Activated B cell treated with CpG ODN at 0.5 μM for 24 hours (primary cell): ENCODE measurements around the gene EGR4. TPM values are rescaled to one million over a fixed set of nuclear protein-coding genes. Genes with fewer than 3 reads are reported as not detected.

Source experiments
- ATAC-seq: fragments of 200-7000 bp; cut with Tn5 transposase; one replicate; pipeline ENCODE4 v1.10.0; 2021; ENCODE audit warnings: low read depth, mild to moderate bottlenecking, moderate library complexity
- CTCF ChIA-PET: fragments of 350-600 bp; sonication (Branson Sonifier 250); formaldehyde crosslinking; loops from one replicate; lab custom pipeline; 2021; ENCODE audit warnings: antibody characterized with exemption; lab: Charles Lee
- POLR2A ChIA-PET: fragments of 350-600 bp; sonication (Branson Sonifier 250); formaldehyde crosslinking; loops from one replicate; lab custom pipeline; 2021; ENCODE audit warnings: antibody characterized with exemption; lab: Charles Lee
- DNase-seq: peaks from one replicate; pipeline ENCODE4 v3.0.0; 2022
- H3K27ac Mint-ChIP-seq: one replicate; pipeline ENCODE4 v1.8.0; 2020; ENCODE audit warnings: mixed read lengths
- H3K27me3 Mint-ChIP-seq: one replicate; pipeline ENCODE4 v1.8.0; 2021; ENCODE audit warnings: mixed read lengths
- H3K36me3 Mint-ChIP-seq: one replicate; pipeline ENCODE4 v1.8.0; 2021; ENCODE audit warnings: low read depth, mixed read lengths
- H3K4me1 Mint-ChIP-seq: one replicate; pipeline ENCODE4 v1.8.0; 2021; ENCODE audit warnings: mixed read lengths
- H3K4me3 Mint-ChIP-seq: one replicate; pipeline ENCODE4 v1.8.0; 2020; ENCODE audit warnings: mild to moderate bottlenecking, mixed read lengths
- H3K9me3 Mint-ChIP-seq: one replicate; pipeline ENCODE4 v1.8.0; 2020; ENCODE audit warnings: mixed read lengths
- CTCF ChIP-seq: fragments of 200-600 bp; IDR thresholded peaks from one replicate; pipeline ENCODE4 v1.8.0; 2022; ENCODE audit warnings: antibody characterized with exemption, mild to moderate bottlenecking
- intact Hi-C: fragments of 100-400 bp; cut with micrococcal nuclease; formaldehyde crosslinking; loops from one replicate; pipeline ENCODE4 v1.15.1; 2024
- total RNA-seq: library from RNA; stranded (reverse); gene quantifications from 2 replicates; pipeline ENCODE4 v1.2.3, GENCODE V29; 2022

EGR4 gene
- total RNA-seq, 1 donor from 2014 or later: not detected

- H3K27me3 Mint-ChIP-seq: no peaks in the 10 kb centered on the region
- intact Hi-C loops: no loop called here
- no peaks in the 10 kb centered on the region for H3K4me1 Mint-ChIP-seq
- DNase-seq (no peak), ATAC-seq (no peak)
- no peaks in the 10 kb centered on the region for H3K9me3 Mint-ChIP-seq
- H3K27ac Mint-ChIP-seq: no peak overlapping the region
- TF ChIP-seq CTCF: no peak
- no peak overlapping the region for H3K4me3 Mint-ChIP-seq
- POLR2A ChIA-PET: interaction anchor here (1.3 kb wide), 1 partner anchor 24 kb away, joined by 4 read pairs; the partner anchor contains the start of gene CCT7
- peaks cover 53% of the 10 kb centered on the region for H3K36me3 Mint-ChIP-seq
- CTCF ChIA-PET: interaction anchor here (0.6 kb wide), 1 partner anchor 42 kb away, joined by 3 read pairs; no protein-coding TSS in a partner anchor
These were observed 35.0 kb downstream of the EGR4 start for GRCh38 chr2:73258186-73258912.

GRCh38 chr2:73257425-73258125 is 35.8 kb downstream of the EGR4 start:
- Mint-ChIP-seq H3K4me1 (no peaks in the 10 kb centered on the region), H3K9me3 (no peaks in the 10 kb centered on the region), H3K4me3 (no peak overlapping the region), H3K27ac (no peak overlapping the region), H3K27me3 (no peaks in the 10 kb centered on the region), H3K36me3 (peaks cover 55% of the 10 kb centered on the region)
- POLR2A ChIA-PET: interaction anchor here (1.3 kb wide), 1 partner anchor 23 kb away, joined by 4 read pairs; the partner anchor contains the start of gene CCT7
- DNase-seq: no peak
- ATAC-seq: no peak
- CTCF ChIA-PET: interaction anchor here (0.6 kb wide), 1 partner anchor 43 kb away, joined by 3 read pairs; no protein-coding TSS in a partner anchor
- no peak for TF ChIP-seq CTCF
- intact Hi-C loops: no loop called here

GRCh38 chr2:73257021-73257420 is 36.3 kb downstream of the EGR4 start:
- no peak overlapping the region for H3K27ac Mint-ChIP-seq
- peaks cover 59% of the 10 kb centered on the region for H3K36me3 Mint-ChIP-seq
- ATAC-seq: no peak

GRCh38 chr2:73256618-73256922 is 36.8 kb downstream of the EGR4 start:
- H3K9me3 Mint-ChIP-seq: no peaks in the 10 kb centered on the region
- no peak overlapping the region for H3K27ac Mint-ChIP-seq
- TF ChIP-seq CTCF: no peak
- no peaks in the 10 kb centered on the region for H3K27me3 Mint-ChIP-seq
- POLR2A ChIA-PET: interaction anchor here (1.4 kb wide), 1 partner anchor 23 kb away, joined by 4 read pairs; the partner anchor contains the start of genes CCT7 and PRADC1
- DNase-seq (no peak), ATAC-seq (no peak)
- CTCF ChIA-PET: no interaction called here
- intact Hi-C loops: no loop called here
- H3K36me3 Mint-ChIP-seq: peaks cover 60% of the 10 kb centered on the region
- H3K4me1 Mint-ChIP-seq: no peaks in the 10 kb centered on the region
- no peak overlapping the region for H3K4me3 Mint-ChIP-seq

More at GRCh38 chr2:73257021-73257420, 36.3 kb downstream of the EGR4 start:
- H3K4me3 Mint-ChIP-seq: no peak overlapping the region
- H3K27me3 Mint-ChIP-seq: no peaks in the 10 kb centered on the region
- intact Hi-C loops: no loop called here
- TF ChIP-seq CTCF: no peak
- H3K9me3 Mint-ChIP-seq: no peaks in the 10 kb centered on the region
- no peaks in the 10 kb centered on the region for H3K4me1 Mint-ChIP-seq
- ChIA-PET CTCF (no interaction called here), POLR2A (interaction anchor here (1.4 kb wide), 1 partner anchor 24 kb away, joined by 4 read pairs; the partner anchor contains the start of genes CCT7 and PRADC1)
- no peak for DNase-seq
